ENCODE results near the gene HIP1R. TPM values are rescaled to one million over a fixed set of nuclear protein-coding genes. Genes with fewer than 3 reads are reported as not detected.
A peak's percentile ranks its signal among the peaks of the same experiment; 100 is the strongest.

HIP1R gene
- total RNA-seq, 2 experiments from 2014 or later = 30.7 to 32.7 TPM

DNA sequence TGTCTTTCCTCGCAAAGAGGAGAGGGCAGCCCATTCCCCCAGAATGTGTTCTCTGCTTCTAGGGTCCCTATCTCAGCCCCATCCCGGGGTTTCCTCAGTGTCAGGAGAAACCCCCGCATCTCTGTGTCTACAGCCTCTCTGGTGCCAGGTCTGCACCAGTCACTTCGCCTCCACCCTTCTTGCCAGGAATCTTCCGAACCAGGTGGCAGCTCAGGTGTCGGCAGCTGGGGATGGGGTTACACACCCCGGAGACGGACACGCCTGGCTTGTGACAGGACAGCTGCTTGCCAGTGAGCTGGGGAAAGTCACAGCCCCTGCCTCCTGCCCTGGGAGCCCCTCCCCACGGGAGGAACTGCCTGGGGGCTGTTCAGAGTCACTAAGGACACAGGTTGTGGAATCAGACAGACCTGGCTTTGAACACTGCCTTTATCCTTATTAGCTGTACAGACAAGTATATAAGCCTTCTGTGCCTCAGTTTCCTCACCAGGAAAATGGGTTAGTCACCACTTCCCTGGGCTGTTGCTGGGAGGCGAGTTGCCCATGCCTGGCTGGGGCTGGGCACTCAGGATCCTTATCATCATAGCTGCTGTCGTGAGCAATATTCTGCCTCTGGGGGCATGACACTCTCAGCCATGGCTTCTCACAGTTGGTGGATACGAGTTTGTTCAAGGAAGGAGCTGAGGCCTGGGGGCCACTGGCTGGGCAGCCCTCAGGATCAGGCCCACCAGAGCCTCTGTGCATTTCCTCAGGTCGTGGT lies 10.8 kb downstream of the HIP1R start:
- no peaks in the 10 kb centered on the region for H3K9me3 Mint-ChIP-seq
- ChIA-PET CTCF (interaction anchor here (0.5 to 2.6 kb wide), 4 partner anchors 10 to 208 kb away, joined by 3 to 8 read pairs (median 6); no protein-coding TSS in a partner anchor), POLR2A (interaction anchor here (0.6 kb wide), 1 partner anchor 13 kb away, joined by 3 read pairs; no protein-coding TSS in a partner anchor)
- no peaks in the 10 kb centered on the region for H3K27me3 Mint-ChIP-seq
- H3K4me1 Mint-ChIP-seq = no peaks in the 10 kb centered on the region
- no peak overlapping the region for H3K27ac Mint-ChIP-seq
- no peak overlapping the region for H3K4me3 Mint-ChIP-seq
- H3K36me3 Mint-ChIP-seq (ENCODE audit: low read depth) = no peaks in the 10 kb centered on the region
- DNase-seq = no peak

DNA sequence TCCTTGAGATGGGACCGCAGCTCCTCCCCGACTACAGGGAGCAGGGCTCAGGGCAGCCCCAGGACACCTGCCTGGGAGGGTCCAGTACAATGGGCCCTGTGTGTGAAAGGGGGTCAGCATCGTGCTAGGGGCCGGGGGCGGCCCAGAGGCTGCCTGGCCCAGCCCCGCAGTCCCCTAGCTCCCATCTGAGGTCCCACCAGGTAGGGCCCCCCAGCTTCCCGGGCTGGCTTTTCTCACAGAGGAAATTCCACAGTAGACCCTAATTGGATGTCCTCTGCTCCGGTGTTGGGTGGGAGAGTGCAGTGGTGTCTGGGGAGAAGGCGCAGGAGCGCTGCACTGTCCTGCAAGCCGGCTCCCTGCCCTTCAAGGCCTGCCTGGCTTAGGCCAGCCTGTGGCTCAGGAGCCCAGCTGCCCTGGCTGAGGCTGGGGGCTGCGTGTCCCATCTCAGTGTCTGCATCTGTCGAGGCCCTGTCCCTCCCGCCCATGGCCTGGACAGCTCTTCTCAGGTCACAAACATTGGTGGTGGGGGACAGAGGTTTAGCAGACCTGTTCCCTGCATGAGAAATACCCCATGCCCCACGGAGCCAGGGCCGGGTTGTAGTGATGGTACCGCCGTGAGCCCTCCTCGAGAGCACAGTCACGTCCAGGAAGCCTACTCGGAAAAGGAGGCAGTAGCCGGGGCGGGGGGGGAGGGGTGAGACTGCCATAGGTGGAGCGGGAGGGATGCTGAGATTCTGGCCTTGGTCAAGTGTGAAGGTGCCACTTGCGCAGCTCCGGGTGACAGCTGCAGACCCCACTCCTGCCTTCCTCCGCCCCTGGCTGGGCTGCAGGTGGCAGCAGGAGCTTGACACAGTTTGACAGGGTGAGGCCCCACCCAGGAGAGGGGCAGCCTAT lies 11.6 kb downstream of the HIP1R start:
- Mint-ChIP-seq H3K4me1 (no peaks in the 10 kb centered on the region), H3K36me3 (ENCODE audit: low read depth) (no peaks in the 10 kb centered on the region), H3K9me3 (no peaks in the 10 kb centered on the region), H3K4me3 (no peak overlapping the region), H3K27ac (no peak overlapping the region), H3K27me3 (no peaks in the 10 kb centered on the region)
- no peak for DNase-seq
- ChIA-PET POLR2A (interaction anchor here (0.6 kb wide), 2 partner anchors 14 to 72 kb away, joined by 3 read pairs; no protein-coding TSS in a partner anchor), CTCF (interaction anchor here (0.5 to 2.6 kb wide), 4 partner anchors 11 to 209 kb away, joined by 3 to 8 read pairs (median 6); no protein-coding TSS in a partner anchor)

DNA sequence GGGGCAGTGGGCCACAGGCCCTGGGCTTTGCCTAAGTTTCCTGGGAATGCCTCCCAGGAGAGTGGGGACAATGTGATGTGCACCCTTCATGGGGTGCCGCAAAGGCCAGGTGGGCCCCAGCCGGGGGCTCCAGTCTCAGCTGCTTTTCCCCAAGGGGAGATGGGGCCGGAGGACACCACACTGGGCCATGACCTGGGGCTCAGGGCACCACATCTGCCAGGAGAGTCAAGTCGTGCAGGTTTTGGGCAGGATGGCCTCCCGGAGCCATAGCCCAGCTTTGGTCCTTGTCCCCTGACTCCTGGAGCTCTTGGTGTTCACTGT lies 12.2 kb downstream of the HIP1R start:
- no peaks in the 10 kb centered on the region for H3K9me3 Mint-ChIP-seq
- H3K4me1 Mint-ChIP-seq = no peaks in the 10 kb centered on the region
- no peaks in the 10 kb centered on the region for H3K27me3 Mint-ChIP-seq
- ChIA-PET POLR2A (interaction anchor here (0.6 kb wide), 1 partner anchor 73 kb away, joined by 3 read pairs; no protein-coding TSS in a partner anchor), CTCF (interaction anchor here (1.2 kb wide), 1 partner anchor 210 kb away, joined by 3 read pairs; no protein-coding TSS in a partner anchor)
- H3K36me3 Mint-ChIP-seq (ENCODE audit: low read depth) = no peaks in the 10 kb centered on the region
- DNase-seq = no peak
- no peak overlapping the region for H3K4me3 Mint-ChIP-seq
- H3K27ac Mint-ChIP-seq = no peak overlapping the region

GRCh38 chr12:122847921-122848421 lies 12.7 kb downstream of the HIP1R start:
- H3K4me1 Mint-ChIP-seq = no peaks in the 10 kb centered on the region
- no peak for DNase-seq
- peak overlapping the region; percentile 62 for H3K27ac Mint-ChIP-seq
- no peak overlapping the region for H3K4me3 Mint-ChIP-seq
- CTCF ChIA-PET = no interaction called here
- no peaks in the 10 kb centered on the region for H3K27me3 Mint-ChIP-seq
- H3K9me3 Mint-ChIP-seq = no peaks in the 10 kb centered on the region
- POLR2A ChIA-PET = interaction anchor here (0.6 kb wide), 1 partner anchor 73 kb away, joined by 3 read pairs; no protein-coding TSS in a partner anchor
- H3K36me3 Mint-ChIP-seq (ENCODE audit: low read depth) = no peaks in the 10 kb centered on the region

DNA sequence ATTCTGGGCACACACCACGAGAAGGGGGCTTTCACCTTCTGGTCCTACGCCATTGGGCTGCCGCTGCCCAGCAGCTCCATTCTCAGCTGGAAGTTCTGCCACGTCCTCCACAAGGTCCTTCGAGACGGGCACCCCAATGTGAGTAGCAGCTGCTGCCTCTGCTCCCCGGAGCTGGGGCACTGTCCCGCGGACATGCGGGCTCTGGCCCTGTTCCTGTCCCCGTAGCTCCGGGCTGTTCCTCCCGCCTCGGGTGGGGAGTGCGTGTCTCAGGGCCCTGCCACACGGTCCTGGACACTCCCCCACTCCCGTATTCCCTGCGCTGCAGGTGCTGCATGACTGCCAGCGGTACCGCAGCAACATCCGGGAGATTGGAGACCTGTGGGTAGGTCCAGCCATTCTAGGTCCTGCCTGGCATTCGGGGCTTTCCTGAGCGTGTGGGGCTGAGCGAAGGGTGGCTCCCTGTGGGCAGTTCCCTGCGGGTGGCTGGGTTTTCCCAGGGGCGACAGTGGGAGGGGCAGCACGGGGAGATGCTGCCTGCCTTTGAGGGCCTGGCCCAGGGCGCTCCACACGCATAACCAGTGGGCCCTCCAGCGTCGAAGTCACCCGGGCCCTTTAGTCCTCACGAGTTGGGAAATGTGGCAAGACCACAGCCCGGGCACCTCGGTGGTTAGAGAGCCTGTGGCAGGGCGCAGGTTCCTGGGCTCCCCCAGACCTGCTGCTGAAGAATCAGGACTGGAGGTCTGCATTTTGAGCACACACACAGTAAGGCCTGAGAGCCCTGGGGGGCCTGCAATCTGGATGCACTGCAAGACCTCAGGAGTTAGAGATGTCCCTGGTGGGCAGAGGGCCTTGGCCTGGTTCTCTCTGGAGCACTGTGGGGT lies 13.5 kb downstream of the HIP1R start:
- DNase-seq = no peak
- Mint-ChIP-seq H3K9me3 (no peaks in the 10 kb centered on the region), H3K27ac (peak overlapping the region; percentile 62), H3K36me3 (ENCODE audit: low read depth) (no peaks in the 10 kb centered on the region), H3K4me1 (no peaks in the 10 kb centered on the region), H3K27me3 (no peaks in the 10 kb centered on the region), H3K4me3 (no peak overlapping the region)
- POLR2A ChIA-PET = no interaction called here
- CTCF ChIA-PET = no interaction called here

- CTCF ChIA-PET = interaction anchor here (0.8 kb wide), 2 partner anchors 30 to 103 kb away, joined by 3 read pairs; no protein-coding TSS in a partner anchor
- DNase-seq = no peak
- no peaks in the 10 kb centered on the region for H3K4me1 Mint-ChIP-seq
- no peaks in the 10 kb centered on the region for H3K36me3 Mint-ChIP-seq (ENCODE audit: low read depth)
- no peak overlapping the region for H3K4me3 Mint-ChIP-seq
- H3K9me3 Mint-ChIP-seq = no peaks in the 10 kb centered on the region
- POLR2A ChIA-PET = no interaction called here
- no peak overlapping the region for H3K27ac Mint-ChIP-seq
- H3K27me3 Mint-ChIP-seq = no peaks in the 10 kb centered on the region
Measured at GRCh38 chr12:122849352-122850047, 14.2 kb downstream of the HIP1R start.

GRCh38 chr12:122850048-122850445 lies 14.8 kb downstream of the HIP1R start:
- Mint-ChIP-seq H3K27ac (no peak overlapping the region), H3K9me3 (no peaks in the 10 kb centered on the region), H3K36me3 (ENCODE audit: low read depth) (no peaks in the 10 kb centered on the region), H3K4me1 (no peaks in the 10 kb centered on the region), H3K4me3 (no peak overlapping the region), H3K27me3 (no peaks in the 10 kb centered on the region)
- POLR2A ChIA-PET = no interaction called here
- DNase-seq = no peak
- CTCF ChIA-PET = interaction anchor here (0.8 to 1.3 kb wide), 3 partner anchors 15 to 103 kb away, joined by 3 to 4 read pairs (median 3); no protein-coding TSS in a partner anchor

DNA sequence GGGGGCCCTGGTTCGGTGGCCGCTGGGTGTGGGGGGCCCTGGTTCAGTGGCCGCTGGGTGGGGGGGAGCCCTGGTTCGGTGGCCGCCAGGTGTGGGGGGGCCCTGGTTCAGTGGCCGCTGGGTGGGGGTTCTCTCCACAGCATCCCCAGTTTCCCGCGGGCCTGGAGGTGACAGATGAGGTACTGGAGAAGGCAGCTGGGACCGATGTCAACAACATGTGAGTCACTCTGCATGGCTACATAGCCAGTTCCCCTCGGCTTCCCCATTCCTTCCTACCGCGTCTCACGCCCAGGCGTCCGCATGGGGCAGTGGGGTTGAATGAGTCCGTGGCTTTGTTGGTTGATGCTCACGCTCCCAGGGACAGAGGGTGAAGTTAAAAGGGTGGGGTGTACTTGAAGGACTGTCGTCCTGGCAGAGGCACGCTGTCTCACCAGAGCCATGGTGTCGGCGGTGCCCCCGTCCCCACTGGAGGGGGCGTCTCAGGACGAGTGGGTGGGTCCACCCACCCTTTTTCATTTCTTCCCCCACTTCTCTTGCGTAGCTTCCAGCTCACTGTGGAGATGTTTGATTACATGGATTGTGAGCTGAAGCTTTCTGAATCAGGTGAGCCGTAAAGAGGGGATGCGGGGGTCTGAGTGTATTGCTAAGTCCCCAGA lies 15.6 kb downstream of the HIP1R start:
- no peak for DNase-seq
- no peak overlapping the region for H3K27ac Mint-ChIP-seq
- POLR2A ChIA-PET = no interaction called here
- H3K36me3 Mint-ChIP-seq (ENCODE audit: low read depth) = no peaks in the 10 kb centered on the region
- no peaks in the 10 kb centered on the region for H3K9me3 Mint-ChIP-seq
- no peaks in the 10 kb centered on the region for H3K27me3 Mint-ChIP-seq
- no peaks in the 10 kb centered on the region for H3K4me1 Mint-ChIP-seq
- CTCF ChIA-PET = interaction anchor here (1.3 kb wide), 2 partner anchors 14 to 102 kb away, joined by 3 to 4 read pairs; no protein-coding TSS in a partner anchor
- H3K4me3 Mint-ChIP-seq = no peak overlapping the region

DNA sequence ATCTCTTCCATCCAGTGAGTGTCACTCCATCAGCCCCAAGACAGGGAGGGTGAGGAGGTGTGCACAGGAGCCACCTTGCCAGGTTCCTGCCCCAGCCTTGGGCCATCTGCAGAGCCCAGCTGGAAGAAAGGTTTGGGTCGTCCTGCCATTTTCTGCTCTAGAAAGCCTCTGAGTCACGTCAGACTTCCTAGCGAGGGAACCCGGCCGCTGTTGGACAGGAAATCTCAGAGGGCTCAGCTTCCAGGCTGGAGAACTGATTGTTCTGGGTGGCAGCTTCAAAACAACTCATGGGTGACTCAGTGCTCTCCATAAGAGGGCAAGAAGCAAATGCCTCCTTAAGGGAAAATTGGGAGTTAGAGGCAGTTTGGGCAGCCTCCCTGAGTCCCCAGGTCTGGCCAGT lies 16.6 kb downstream of the HIP1R start:
- DNase-seq = no peak
- no peak overlapping the region for H3K27ac Mint-ChIP-seq
- CTCF ChIA-PET = interaction anchor here (1.3 kb wide), 1 partner anchor 101 kb away, joined by 3 read pairs; no protein-coding TSS in a partner anchor

GRCh38 chr12:122852336-122853275 lies 17.3 kb downstream of the HIP1R start:
- H3K27me3 Mint-ChIP-seq = no peaks in the 10 kb centered on the region
- H3K36me3 Mint-ChIP-seq (ENCODE audit: low read depth) = no peaks in the 10 kb centered on the region
- CTCF ChIA-PET = interaction anchor here (1.3 to 1.4 kb wide), 2 partner anchors 100 to 112 kb away, joined by 3 read pairs; no protein-coding TSS in a partner anchor
- POLR2A ChIA-PET = interaction anchor here (0.6 kb wide), 1 partner anchor 39 kb away, joined by 3 read pairs; no protein-coding TSS in a partner anchor
- no peak for DNase-seq
- H3K27ac Mint-ChIP-seq = no peak overlapping the region
- H3K4me3 Mint-ChIP-seq = no peak overlapping the region
- H3K9me3 Mint-ChIP-seq = no peaks in the 10 kb centered on the region
- H3K4me1 Mint-ChIP-seq = no peaks in the 10 kb centered on the region

More for the DNA sequence above, 16.6 kb downstream of the HIP1R start:
- Mint-ChIP-seq H3K4me1 (no peaks in the 10 kb centered on the region), H3K27me3 (no peaks in the 10 kb centered on the region), H3K36me3 (ENCODE audit: low read depth) (no peaks in the 10 kb centered on the region), H3K4me3 (no peak overlapping the region), H3K9me3 (no peaks in the 10 kb centered on the region)
- POLR2A ChIA-PET = no interaction called here

Data from activated CD4-positive, alpha-beta T cell treated with anti-CD3 and anti-CD28 coated beads, Interleukin-2, amount 10 ng/mL, durations not matched to agents 7 days and 5 days (primary cell).